ENCODE data around the gene TNFRSF1A.

The TNFRSF1A gene

GRCh38 chr12:6323340-6323994 is 18.4 kb downstream of the TNFRSF1A start:
- peak; percentile 83 for DNase-seq (ENCODE audit: low read depth)

- no peak for DNase-seq (ENCODE audit: low read depth)
Measured at GRCh38 chr12:6322969-6323339, 18.9 kb downstream of the TNFRSF1A start.

- DNase-seq (ENCODE audit: low read depth): no peak
Measured at GRCh38 chr12:6322352-6322751, 19.5 kb downstream of the TNFRSF1A start.

GRCh38 chr12:6321905-6322304 is 20.0 kb downstream of the TNFRSF1A start:
- no peak for DNase-seq (ENCODE audit: low read depth)

GRCh38 chr12:6319446-6319845 is 22.4 kb downstream of the TNFRSF1A start:
- no peak for DNase-seq (ENCODE audit: low read depth)

- DNase-seq (ENCODE audit: low read depth): no peak
Measured at GRCh38 chr12:6318440-6318879, 23.4 kb downstream of the TNFRSF1A start.

- DNase-seq (ENCODE audit: low read depth): no peak
Measured at GRCh38 chr12:6317693-6318439, 24.0 kb downstream of the TNFRSF1A start.

- no peak for DNase-seq (ENCODE audit: low read depth)
Measured at GRCh38 chr12:6316921-6317692, 24.8 kb downstream of the TNFRSF1A start.

- DNase-seq (ENCODE audit: low read depth): no peak
Measured at GRCh38 chr12:6315704-6316597, 25.9 kb downstream of the TNFRSF1A start.

GRCh38 chr12:6315184-6315583 is 26.7 kb downstream of the TNFRSF1A start:
- no peak for DNase-seq (ENCODE audit: low read depth)

GRCh38 chr12:6314776-6315175 is 27.1 kb downstream of the TNFRSF1A start:
- DNase-seq (ENCODE audit: low read depth): no peak

GRCh38 chr12:6313326-6313940 is 28.4 kb downstream of the TNFRSF1A start:
- DNase-seq (ENCODE audit: low read depth): no peak

- no peak for DNase-seq (ENCODE audit: low read depth)
Measured at GRCh38 chr12:6312529-6313325, 29.1 kb downstream of the TNFRSF1A start.

GRCh38 chr12:6311822-6312528 is 29.9 kb downstream of the TNFRSF1A start:
- no peak for DNase-seq (ENCODE audit: low read depth)

GRCh38 chr12:6310771-6311610 is 30.9 kb downstream of the TNFRSF1A start:
- no peak for DNase-seq (ENCODE audit: low read depth)

GRCh38 chr12:6307529-6307928 is 34.3 kb downstream of the TNFRSF1A start:
- no peak for DNase-seq (ENCODE audit: low read depth)

GRCh38 chr12:6306599-6307220 is 35.2 kb downstream of the TNFRSF1A start:
- no peak for DNase-seq (ENCODE audit: low read depth)

GRCh38 chr12:6306151-6306550 is 35.7 kb downstream of the TNFRSF1A start:
- DNase-seq (ENCODE audit: low read depth): no peak

- no peak for DNase-seq (ENCODE audit: low read depth)
Measured at GRCh38 chr12:6303071-6303470, 38.8 kb downstream of the TNFRSF1A start.
